AG09309 (cell line): ENCODE data around the gene PCBP3.

Source experiments
- DNase-seq: peaks from one replicate; pipeline ENCODE4 v3.0.0-alpha.2; 2010; ENCODE audit warnings: low read depth
- H3K4me3 ChIP-seq: 2 replicates; pipeline ENCODE4 v1.5.1; 2011; ENCODE audit warnings: mild to moderate bottlenecking, low read depth, low read length, moderate library complexity; ENCODE audit not compliant: control insufficient read depth
- CTCF ChIP-seq: IDR thresholded peaks from 2 replicates; pipeline ENCODE4 v1.5.1; 2011; ENCODE audit warnings: mild to moderate bottlenecking, low read depth, low read length, inconsistent platforms; ENCODE audit not compliant: insufficient read depth, control insufficient read depth; ENCODE audit errors: missing control alignments

The PCBP3 gene

GRCh38 chr21:45860493-45861155 is 217.1 kb downstream of the PCBP3 start:
- no peak overlapping the region for H3K4me3 ChIP-seq
- DNase-seq = no peak
- no peak for TF ChIP-seq CTCF

GRCh38 chr21:45861156-45861870 is 217.8 kb downstream of the PCBP3 start:
- TF ChIP-seq CTCF = no peak
- no peak for DNase-seq
- H3K4me3 ChIP-seq = no peak overlapping the region

GRCh38 chr21:45862543-45863207 is 219.2 kb downstream of the PCBP3 start:
- no peak overlapping the region for H3K4me3 ChIP-seq
- no peak for DNase-seq
- no peak for TF ChIP-seq CTCF

GRCh38 chr21:45863267-45863666 is 219.7 kb downstream of the PCBP3 start:
- TF ChIP-seq CTCF = no peak
- DNase-seq = no peak
- no peak overlapping the region for H3K4me3 ChIP-seq

- TF ChIP-seq CTCF = no peak
- H3K4me3 ChIP-seq = no peak overlapping the region
- no peak for DNase-seq
These were observed 220.2 kb downstream of the PCBP3 start for GRCh38 chr21:45863751-45864150.

- no peak for DNase-seq
- no peak for TF ChIP-seq CTCF
- H3K4me3 ChIP-seq = no peak overlapping the region
These were observed 220.9 kb downstream of the PCBP3 start for GRCh38 chr21:45864436-45864835.
